ENCODE measurements around the gene XDH.

The XDH gene

DNA sequence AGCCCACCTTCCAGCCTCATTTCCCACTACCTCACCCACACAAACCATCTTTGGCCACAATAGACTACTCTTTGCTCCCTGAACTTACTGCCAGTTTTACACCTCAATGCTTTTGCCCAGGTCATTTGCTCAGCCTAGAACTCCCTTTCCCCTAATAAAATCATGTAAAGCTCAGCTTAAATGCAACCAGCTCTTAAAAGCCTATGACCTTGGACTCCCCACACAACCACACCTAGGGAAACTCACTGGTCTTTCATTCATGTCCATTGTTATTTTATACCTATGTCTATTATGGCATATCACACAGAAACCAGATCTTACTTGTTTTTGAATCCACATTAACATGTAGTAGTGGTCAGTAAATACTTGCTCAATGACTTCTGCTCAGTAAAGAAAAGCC, 14.5 kb upstream of the XDH start:
- no peak overlapping the region for H3K4me3 ChIP-seq
- no peak overlapping the region for H3K4me2 ChIP-seq
- H3K9ac ChIP-seq = no peak overlapping the region
- no peaks in the 10 kb centered on the region for H3K36me3 ChIP-seq
- peaks cover 0 to 9% (median 1%) of the 10 kb centered on the region in 10 experiments; a peak in 3 of 20 replicates for H3K4me1 ChIP-seq
- no peak for TF ChIP-seq Cebpa-rat (IDR thresholded peaks at IDR 0.05)
- H3K9me3 ChIP-seq (replicated peaks in 1 of 11) = 0 out of 22 replicates have a peak, but pooled peaks cover 0 to 4% (median 0%) of the 10 kb centered on the region in 11 experiments
- H3K27ac ChIP-seq = no peak overlapping the region
- no peaks in the 10 kb centered on the region for H4K20me1 ChIP-seq
- no peaks in the 10 kb centered on the region for H3K27me3 ChIP-seq

DNA sequence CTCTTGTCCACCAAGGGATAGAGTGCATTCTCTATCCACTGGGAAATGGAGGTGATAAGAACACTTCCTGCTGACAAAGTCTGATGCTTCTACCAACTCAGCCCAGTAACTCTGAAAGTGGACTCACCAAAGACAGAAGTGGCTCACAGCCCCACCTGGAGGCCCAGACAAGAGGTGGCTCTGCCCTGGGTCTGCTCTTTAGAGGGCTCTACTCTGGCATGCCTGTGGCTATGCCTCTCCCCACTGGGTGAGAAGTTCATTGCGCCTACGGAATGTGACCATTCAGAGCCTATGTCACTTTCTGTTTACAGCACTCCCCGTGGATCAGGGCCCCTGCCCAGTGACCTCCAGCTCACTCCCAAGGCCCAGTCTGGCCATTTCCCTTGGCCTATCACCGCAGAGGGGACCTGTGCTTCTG, 13.5 kb upstream of the XDH start:
- Histone ChIP-seq H4K20me1 (no peaks in the 10 kb centered on the region), H3K9me3 (replicated peaks in 1 of 11) (0 out of 22 replicates have a peak, but pooled peaks cover 0 to 4% (median 0%) of the 10 kb centered on the region in 11 experiments), H3K9ac (no peak overlapping the region), H3K4me2 (no peak overlapping the region), H3K4me3 (no peak overlapping the region), H3K27ac (no peak overlapping the region), H3K36me3 (no peaks in the 10 kb centered on the region), H3K27me3 (no peaks in the 10 kb centered on the region), H3K4me1 (peaks cover 0 to 9% (median 1%) of the 10 kb centered on the region in 10 experiments; a peak in 3 of 20 replicates)
- no peak for TF ChIP-seq Cebpa-rat (IDR thresholded peaks at IDR 0.05)

DNA sequence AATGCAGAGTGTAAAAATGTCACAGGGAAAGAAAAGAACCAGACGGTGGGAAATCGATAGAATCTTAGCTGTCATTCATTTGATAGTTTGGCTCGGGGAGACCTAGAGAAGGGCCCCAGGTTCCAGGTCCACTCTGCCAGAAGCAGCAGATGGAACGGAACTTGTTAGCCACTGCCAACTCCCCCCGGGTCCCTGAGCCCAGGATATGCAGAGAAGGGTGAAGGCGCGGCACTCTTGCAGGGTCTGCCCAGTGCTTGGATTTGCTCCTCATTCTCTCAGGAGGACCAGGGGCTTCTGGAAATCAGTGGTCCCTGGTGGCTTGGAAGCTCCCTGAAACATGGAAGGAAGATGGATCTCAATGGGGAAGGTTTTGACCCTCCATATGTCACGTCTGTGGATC, 11.6 kb upstream of the XDH start:
- no peak for TF ChIP-seq Cebpa-rat (IDR thresholded peaks at IDR 0.05)
- Histone ChIP-seq H3K9me3 (replicated peaks in 1 of 11) (peaks cover 0 to 8% (median 2%) of the 10 kb centered on the region in 11 experiments; a peak in 5 of 22 replicates), H4K20me1 (no peaks in the 10 kb centered on the region), H3K4me1 (peaks cover 0 to 9% (median 2%) of the 10 kb centered on the region in 10 experiments; a peak in 6 of 20 replicates), H3K36me3 (no peaks in the 10 kb centered on the region), H3K4me2 (no peak overlapping the region), H3K9ac (no peak overlapping the region), H3K4me3 (no peak overlapping the region), H3K27me3 (no peaks in the 10 kb centered on the region), H3K27ac (no peak overlapping the region)

DNA sequence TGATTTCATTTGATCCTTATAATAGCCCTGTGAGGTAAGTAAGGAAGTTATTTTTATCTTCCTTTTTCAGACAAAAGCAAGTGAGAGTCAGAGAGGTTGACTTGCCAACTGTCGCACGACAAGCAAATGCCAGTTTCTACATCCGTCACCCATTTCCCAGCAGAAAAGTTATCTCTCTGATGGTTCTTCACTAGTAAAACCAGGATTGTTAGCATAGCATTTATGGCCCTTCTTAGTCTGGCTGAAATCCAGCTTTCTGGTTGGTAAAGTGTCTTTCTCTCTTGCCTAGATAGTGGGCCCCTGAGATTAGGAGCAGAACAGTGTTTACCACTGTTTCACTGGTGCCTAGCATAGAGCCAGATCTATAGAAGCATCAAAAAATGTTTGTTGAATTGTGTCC, 7.1 kb upstream of the XDH start:
- no peak overlapping the region for H3K4me2 ChIP-seq
- H3K9ac ChIP-seq = no peak overlapping the region
- H3K27ac ChIP-seq = no peak overlapping the region
- H3K4me3 ChIP-seq = no peak overlapping the region
- no peaks in the 10 kb centered on the region for H3K27me3 ChIP-seq
- peaks cover 0 to 6% (median 2%) of the 10 kb centered on the region in 10 experiments; a peak in 5 of 20 replicates for H3K4me1 ChIP-seq
- H3K9me3 ChIP-seq (replicated peaks in 1 of 11) = peaks cover 27 to 48% (median 39%) of the 10 kb centered on the region in 11 experiments
- H3K36me3 ChIP-seq = no peaks in the 10 kb centered on the region; a peak in 1 of 22 replicates
- no peaks in the 10 kb centered on the region for H4K20me1 ChIP-seq
- no peak for TF ChIP-seq Cebpa-rat (IDR thresholded peaks at IDR 0.05)

DNA sequence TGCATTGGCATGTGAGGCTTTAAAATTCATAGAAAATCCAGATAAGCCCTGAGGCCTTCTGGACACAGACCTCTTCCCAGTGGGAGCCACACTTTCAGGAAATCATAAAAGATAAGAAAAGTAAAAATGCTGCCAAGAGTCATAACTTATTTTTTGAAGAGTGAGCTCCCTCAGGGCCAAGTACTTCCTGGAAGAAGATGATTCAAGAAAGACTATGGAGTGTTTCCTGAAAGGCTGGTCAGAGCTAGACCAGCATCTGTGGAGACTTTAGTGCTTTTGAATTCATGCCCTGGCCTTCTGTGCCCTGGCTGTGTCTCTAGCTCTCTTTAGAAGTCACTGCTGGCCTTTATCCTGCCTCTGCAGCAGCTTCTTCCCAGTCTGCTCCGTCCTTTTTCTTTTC, 6.4 kb upstream of the XDH start:
- no peak for TF ChIP-seq Cebpa-rat (IDR thresholded peaks at IDR 0.05)

DNA sequence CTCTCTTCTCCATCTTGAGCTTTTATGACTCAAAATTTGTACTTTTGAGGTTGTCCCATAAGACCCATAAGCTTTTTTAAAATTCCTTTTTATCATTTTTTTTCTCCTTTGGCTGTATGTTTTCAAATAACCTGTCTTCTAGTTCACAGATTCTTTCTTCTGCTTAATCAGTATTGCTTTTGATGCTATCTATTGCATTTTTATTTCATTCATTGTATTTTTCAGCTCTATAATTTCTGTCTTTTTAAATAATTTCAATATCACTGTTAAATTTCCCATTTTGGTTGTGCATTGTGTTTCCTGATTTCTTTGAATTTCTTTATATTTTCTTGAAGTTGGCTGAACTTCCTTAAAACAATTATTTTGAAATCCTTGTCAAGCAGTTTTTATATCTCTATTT, 4.8 kb upstream of the XDH start:
- no peak overlapping the region for H3K9ac ChIP-seq
- H3K4me1 ChIP-seq = peaks cover 0 to 6% (median 4%) of the 10 kb centered on the region in 10 experiments; a peak in 5 of 20 replicates
- no peaks in the 10 kb centered on the region for H3K27me3 ChIP-seq
- no peak for TF ChIP-seq Cebpa-rat (IDR thresholded peaks at IDR 0.05)
- no peaks in the 10 kb centered on the region for H4K20me1 ChIP-seq
- no peak overlapping the region for H3K4me2 ChIP-seq
- no peaks in the 10 kb centered on the region; a peak in 1 of 22 replicates for H3K36me3 ChIP-seq
- H3K9me3 ChIP-seq (replicated peaks in 1 of 11) = peaks cover 29 to 55% (median 39%) of the 10 kb centered on the region in 11 experiments
- no peak overlapping the region for H3K27ac ChIP-seq
- no peak overlapping the region for H3K4me3 ChIP-seq

More for the DNA sequence above, 6.4 kb upstream of the XDH start:
- H3K27me3 ChIP-seq = no peaks in the 10 kb centered on the region
- H3K4me2 ChIP-seq = 0 out of 22 replicates have a peak overlapping the region, but pooled peaks of 2 of the 11 experiments have one; percentile 15 to 16
- H4K20me1 ChIP-seq = no peaks in the 10 kb centered on the region
- no peak overlapping the region for H3K27ac ChIP-seq
- H3K9me3 ChIP-seq (replicated peaks in 1 of 11) = peaks cover 29 to 55% (median 39%) of the 10 kb centered on the region in 11 experiments
- H3K4me3 ChIP-seq = no peak overlapping the region
- H3K36me3 ChIP-seq = no peaks in the 10 kb centered on the region; a peak in 1 of 22 replicates
- H3K9ac ChIP-seq = no peak overlapping the region
- H3K4me1 ChIP-seq = peaks cover 0 to 6% (median 4%) of the 10 kb centered on the region in 10 experiments; a peak in 5 of 20 replicates

DNA sequence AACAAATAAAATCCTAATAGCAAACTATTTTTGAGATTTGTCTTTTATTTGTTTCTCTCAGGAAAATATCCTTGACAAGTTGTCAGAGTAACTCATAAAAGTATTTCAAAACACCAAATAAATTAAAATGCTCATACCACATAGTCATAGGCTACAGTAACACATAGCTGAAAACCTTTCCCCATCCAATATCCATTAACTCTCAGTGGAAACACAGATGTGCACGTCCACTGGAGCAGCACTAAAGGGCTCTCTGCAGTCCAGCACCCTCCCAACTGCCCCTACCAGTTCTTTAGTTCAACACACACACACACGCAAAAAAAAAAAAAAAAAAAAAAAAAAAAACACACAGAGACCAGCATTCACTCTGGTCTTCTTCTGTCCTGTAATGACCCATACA, 879 bp upstream of the XDH start:
- Histone ChIP-seq H3K9me3 (replicated peaks in 1 of 11) (peaks cover 24 to 42% (median 31%) of the 10 kb centered on the region in 11 experiments), H3K4me3 (no peak overlapping the region), H3K4me2 (no peak overlapping the region), H4K20me1 (no peaks in the 10 kb centered on the region), H3K27me3 (no peaks in the 10 kb centered on the region), H3K9ac (no peak overlapping the region), H3K4me1 (peaks cover 0 to 6% (median 0%) of the 10 kb centered on the region in 10 experiments; a peak in 2 of 20 replicates), H3K36me3 (no peaks in the 10 kb centered on the region; a peak in 1 of 22 replicates), H3K27ac (no peak overlapping the region)
- no peak for TF ChIP-seq Cebpa-rat (IDR thresholded peaks at IDR 0.05)

DNA sequence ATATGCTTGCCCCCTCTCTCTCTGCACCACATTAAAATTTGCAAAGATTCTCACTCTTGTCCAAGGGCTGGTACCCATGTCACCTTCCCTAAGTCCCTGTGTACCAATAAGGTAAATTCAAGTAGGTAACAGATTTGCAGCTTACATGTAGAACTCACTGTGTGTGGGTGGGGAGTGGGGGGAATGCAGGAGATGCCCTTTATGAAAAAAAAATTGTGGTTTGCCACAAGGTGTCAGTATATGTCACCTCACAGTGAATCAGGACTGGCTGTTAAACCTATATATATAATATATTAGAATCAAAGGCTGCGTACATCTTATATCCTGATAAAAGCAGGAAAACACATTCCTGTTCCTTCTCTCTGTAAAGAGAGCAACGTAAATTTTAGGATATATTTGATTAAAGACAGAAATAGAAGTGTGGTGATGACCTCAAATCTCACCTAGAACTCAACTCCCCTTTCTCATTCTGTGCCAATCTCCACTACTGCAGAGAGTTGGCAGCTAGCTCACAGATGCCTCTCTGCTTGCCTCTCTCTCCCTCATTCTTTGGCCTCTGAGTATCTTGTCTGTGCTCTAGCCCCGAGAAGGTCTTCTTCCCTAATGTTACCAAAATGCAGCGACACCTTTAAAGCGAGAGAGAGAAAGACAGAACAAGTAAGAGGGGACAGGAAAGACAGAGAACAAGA, 536 bp downstream of the XDH start:
- Histone ChIP-seq H3K4me2 (no peak overlapping the region), H3K27me3 (no peaks in the 10 kb centered on the region), H3K9ac (no peak overlapping the region), H3K36me3 (no peaks in the 10 kb centered on the region), H3K9me3 (replicated peaks in 1 of 11) (peaks cover 10 to 28% (median 17%) of the 10 kb centered on the region in 11 experiments), H4K20me1 (no peaks in the 10 kb centered on the region), H3K4me1 (peaks cover 0 to 6% (median 0%) of the 10 kb centered on the region in 10 experiments; a peak in 2 of 20 replicates), H3K4me3 (no peak overlapping the region), H3K27ac (no peak overlapping the region)
- no peak for TF ChIP-seq Cebpa-rat (IDR thresholded peaks at IDR 0.05)

DNA sequence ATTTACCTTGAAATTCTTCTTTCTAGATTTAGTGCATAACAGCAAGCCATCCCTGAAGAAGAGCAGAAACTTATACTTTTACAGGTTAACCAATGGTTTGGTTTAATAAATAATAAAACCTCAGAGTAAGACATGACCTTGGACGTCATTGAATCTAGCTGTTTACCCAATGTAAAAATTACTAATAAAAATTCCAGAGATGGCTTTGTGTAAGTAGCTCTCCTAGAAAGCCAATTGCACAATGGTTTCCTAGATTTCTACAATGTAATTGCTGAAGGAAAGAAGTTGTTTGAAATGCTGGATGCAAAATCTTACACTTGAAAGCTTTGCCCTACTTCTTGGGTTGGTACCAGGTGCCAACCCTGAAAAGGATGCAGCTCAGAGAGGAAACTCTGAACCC, 1.5 kb downstream of the XDH start:
- H4K20me1 ChIP-seq = no peaks in the 10 kb centered on the region
- H3K9me3 ChIP-seq (replicated peaks in 1 of 11) = peaks cover under 1 to 19% (median 7%) of the 10 kb centered on the region in 11 experiments; a peak in 16 of 22 replicates
- H3K4me1 ChIP-seq = peaks cover 0 to 6% (median 0%) of the 10 kb centered on the region in 10 experiments; a peak in 2 of 20 replicates
- H3K27me3 ChIP-seq = no peaks in the 10 kb centered on the region
- no peak overlapping the region for H3K4me2 ChIP-seq
- H3K4me3 ChIP-seq = no peak overlapping the region
- no peak for TF ChIP-seq Cebpa-rat (IDR thresholded peaks at IDR 0.05)
- H3K27ac ChIP-seq = no peak overlapping the region
- H3K36me3 ChIP-seq = no peaks in the 10 kb centered on the region
- no peak overlapping the region for H3K9ac ChIP-seq

All from BLaER1 treated with 17β-estradiol and CSF1 and Interleukin-3, amounts not matched to agents 10 nM and 100 nM (cell line).